ENCODE results near the gene USH2A. TPM values are rescaled to one million over a fixed set of nuclear protein-coding genes. Genes with fewer than 3 reads are reported as not detected.

USH2A gene
- total RNA-seq, 1 experiment from 2014 or later, result not detected

GRCh38 chr1:216178281-216178680, 245.0 kb downstream of the USH2A start:
- Histone ChIP-seq H2AFZ (ENCODE audit: low read depth, low read length, poor library complexity, severe bottlenecking) (no peak overlapping the region), H3K4me3 (replicated peaks in 1 of 2; ENCODE audit: low read depth in 1 of 2, low read length in 2 of 2) (no peak overlapping the region), H3K79me2 (ENCODE audit: insufficient read depth, low read length) (no peaks in the 10 kb centered on the region), H4K20me1 (ENCODE audit: insufficient read depth) (no peaks in the 10 kb centered on the region), H3K4me2 (ENCODE audit: low read length) (no peak overlapping the region), H3K9me3 (ENCODE audit: control insufficient read depth in 1 of 2, insufficient read depth in 1 of 2, low read depth in 1 of 2, low read length in 2 of 2) (no peaks in the 10 kb centered on the region; a peak in 1 of 4 replicates), H3K27me3 (ENCODE audit: insufficient read depth, low read length) (no peaks in the 10 kb centered on the region), H3K4me1 (ENCODE audit: control insufficient read depth in 1 of 2, insufficient read depth in 2 of 2, low read length in 2 of 2) (no peaks in the 10 kb centered on the region), H3K9me2 (ENCODE audit: insufficient read depth) (no peaks in the 10 kb centered on the region), H3K9ac (ENCODE audit: low read length) (no peak overlapping the region), H3K36me3 (ENCODE audit: control insufficient read depth in 1 of 2, insufficient read depth in 2 of 2, low read length in 2 of 2) (no peaks in the 10 kb centered on the region), H3K27ac (ENCODE audit: low read depth, low read length) (no peak overlapping the region)
- no peak for ATAC-seq
- no TSS peak for BruUV-seq (replicated peaks)
- intact Hi-C loops (cut with micrococcal nuclease), result no loop called here
- ChIA-PET POLR2A (no interaction called here), CTCF (no interaction called here), RAD21 (ENCODE audit: low non-redundant PET in 1 of 2, low total read pairs in 2 of 2, uncharacterized antibody in 2 of 2, unreplicated experiment in 2 of 2) (no interaction called here)
- no peak for DNase-seq (ENCODE audit: low read depth, low spot score)
- TF ChIP-seq ZNF274 (IDR thresholded peaks at IDR 0.05; ENCODE audit: low read depth, low read length) (no peak), POLR2A (IDR thresholded peaks at IDR 0.05; ENCODE audit: borderline replicate concordance, extremely low read depth, insufficient read depth, insufficient read length) (no peak), YY1 (IDR thresholded peaks at IDR 0.05; ENCODE audit: extremely low read depth, insufficient replicate concordance, low read depth, low read length) (no peak), SP1 (IDR thresholded peaks at IDR 0.05; ENCODE audit: low read depth) (no peak), ZFX (IDR thresholded peaks at IDR 0.05) (no peak), RAD21 (IDR thresholded peaks at IDR 0.05; ENCODE audit: low read depth) (no peak), SRF (IDR thresholded peaks at IDR 0.05; ENCODE audit: low read depth) (no peak), ELF1 (IDR thresholded peaks at IDR 0.05; ENCODE audit: borderline replicate concordance, low read depth) (no peak)

DNA sequence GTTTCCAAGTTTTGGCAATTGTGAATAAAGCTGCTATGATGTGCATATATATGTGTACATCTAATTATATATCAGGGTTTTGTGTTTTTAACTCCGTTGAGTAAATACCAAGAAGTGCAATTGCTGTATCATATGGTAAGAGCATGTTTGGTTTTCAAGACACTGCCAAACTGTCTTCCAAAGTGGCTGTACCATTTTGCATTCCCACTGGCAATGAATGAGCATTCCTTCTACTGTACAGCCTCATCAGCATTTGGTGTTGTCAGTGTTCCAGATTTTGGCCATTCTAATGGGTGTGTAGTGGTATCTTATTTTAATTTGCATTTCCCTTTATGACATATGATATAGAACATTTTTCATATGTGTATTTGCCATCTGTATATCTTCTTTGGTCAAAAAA, 246.3 kb downstream of the USH2A start:
- intact Hi-C loops (cut with micrococcal nuclease), result no loop called here
- Histone ChIP-seq H3K4me1 (ENCODE audit: control insufficient read depth in 1 of 2, insufficient read depth in 2 of 2, low read length in 2 of 2) (no peaks in the 10 kb centered on the region), H3K4me2 (ENCODE audit: low read length) (no peak overlapping the region), H3K27me3 (ENCODE audit: insufficient read depth, low read length) (no peaks in the 10 kb centered on the region), H3K79me2 (ENCODE audit: insufficient read depth, low read length) (no peaks in the 10 kb centered on the region), H3K9me2 (ENCODE audit: insufficient read depth) (no peaks in the 10 kb centered on the region), H3K9ac (ENCODE audit: low read length) (no peak overlapping the region), H3K9me3 (ENCODE audit: control insufficient read depth in 1 of 2, insufficient read depth in 1 of 2, low read depth in 1 of 2, low read length in 2 of 2) (no peaks in the 10 kb centered on the region; a peak in 1 of 4 replicates), H4K20me1 (ENCODE audit: insufficient read depth) (no peaks in the 10 kb centered on the region), H3K27ac (ENCODE audit: low read depth, low read length) (no peak overlapping the region), H2AFZ (ENCODE audit: low read depth, low read length, poor library complexity, severe bottlenecking) (no peak overlapping the region), H3K4me3 (replicated peaks in 1 of 2; ENCODE audit: low read depth in 1 of 2, low read length in 2 of 2) (no peak overlapping the region), H3K36me3 (ENCODE audit: control insufficient read depth in 1 of 2, insufficient read depth in 2 of 2, low read length in 2 of 2) (no peaks in the 10 kb centered on the region)
- CTCF ChIA-PET, result no interaction called here
- DNase-seq (ENCODE audit: low read depth, low spot score) (no peak), ATAC-seq (no peak)
- POLR2A ChIA-PET, result interaction anchor here (0.6 kb wide), 1 partner anchor 608 kb away, joined by 8 read pairs; no protein-coding TSS in a partner anchor
- no TSS peak for BruUV-seq (replicated peaks)
- RAD21 ChIA-PET (ENCODE audit: low non-redundant PET in 1 of 2, low total read pairs in 2 of 2, uncharacterized antibody in 2 of 2, unreplicated experiment in 2 of 2), result no interaction called here
- TF ChIP-seq JUND (IDR thresholded peaks at IDR 0.05) (no peak), SRF (IDR thresholded peaks at IDR 0.05; ENCODE audit: low read depth) (no peak), CEBPB (IDR thresholded peaks at IDR 0.05; ENCODE audit: low read depth) (no peak), EZH2 (IDR thresholded peaks at IDR 0.05) (no peak), MAX (IDR thresholded peaks at IDR 0.05) (no peak), TCF7L2 (IDR thresholded peaks at IDR 0.05; ENCODE audit: borderline replicate concordance, extremely low read depth, insufficient read depth, insufficient read length) (no peak), SIN3A (IDR thresholded peaks at IDR 0.05; ENCODE audit: low read depth) (no peak), ZFX (IDR thresholded peaks at IDR 0.05) (no peak), ZNF274 (IDR thresholded peaks at IDR 0.05; ENCODE audit: low read depth, low read length) (no peak), ELF1 (IDR thresholded peaks at IDR 0.05; ENCODE audit: borderline replicate concordance, low read depth) (no peak), SP1 (IDR thresholded peaks at IDR 0.05; ENCODE audit: low read depth) (no peak), POLR2A (IDR thresholded peaks at IDR 0.05; ENCODE audit: borderline replicate concordance, extremely low read depth, insufficient read depth, insufficient read length) (no peak), REST (IDR thresholded peaks at IDR 0.05; ENCODE audit: low read depth) (no peak), RAD21 (IDR thresholded peaks at IDR 0.05; ENCODE audit: low read depth) (no peak)
- TF ChIP-seq, protein P1, sequence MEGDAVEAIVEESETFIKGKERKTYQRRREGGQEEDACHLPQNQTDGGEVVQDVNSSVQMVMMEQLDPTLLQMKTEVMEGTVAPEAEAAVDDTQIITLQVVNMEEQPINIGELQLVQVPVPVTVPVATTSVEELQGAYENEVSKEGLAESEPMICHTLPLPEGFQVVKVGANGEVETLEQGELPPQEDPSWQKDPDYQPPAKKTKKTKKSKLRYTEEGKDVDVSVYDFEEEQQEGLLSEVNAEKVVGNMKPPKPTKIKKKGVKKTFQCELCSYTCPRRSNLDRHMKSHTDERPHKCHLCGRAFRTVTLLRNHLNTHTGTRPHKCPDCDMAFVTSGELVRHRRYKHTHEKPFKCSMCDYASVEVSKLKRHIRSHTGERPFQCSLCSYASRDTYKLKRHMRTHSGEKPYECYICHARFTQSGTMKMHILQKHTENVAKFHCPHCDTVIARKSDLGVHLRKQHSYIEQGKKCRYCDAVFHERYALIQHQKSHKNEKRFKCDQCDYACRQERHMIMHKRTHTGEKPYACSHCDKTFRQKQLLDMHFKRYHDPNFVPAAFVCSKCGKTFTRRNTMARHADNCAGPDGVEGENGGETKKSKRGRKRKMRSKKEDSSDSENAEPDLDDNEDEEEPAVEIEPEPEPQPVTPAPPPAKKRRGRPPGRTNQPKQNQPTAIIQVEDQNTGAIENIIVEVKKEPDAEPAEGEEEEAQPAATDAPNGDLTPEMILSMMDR (IDR thresholded peaks at IDR 0.05 in 2 of 3, conservative IDR thresholded peaks at IDR 0.05 in 1 of 3; ENCODE audit: borderline replicate concordance in 1 of 3, insufficient read depth in 1 of 3, low read depth in 2 of 3, low read length in 2 of 3), result no peak

All from HCT116 (cell line).